K562 (cell line): ENCODE results near the gene TBC1D17. TPM values are rescaled to one million over a fixed set of nuclear protein-coding genes. Genes with fewer than 3 reads are reported as not detected.

Experiments used
- BRCA1 ChIP-seq, 2 experiments: fragments of 450-650 bp in 1 of 2; sonication (generic) in 1 of 2; formaldehyde crosslinking in 1 of 2; IDR thresholded peaks; 2 replicates each; pipeline versions ENCODE4 v1.5.0 to v1.6.1; 2017 to 2020; ENCODE audit warnings: mild to moderate bottlenecking in 1 of 2, missing genetic modification reagents in 1 of 2
- CBFA2T2 ChIP-seq: fragments of 450-650 bp; conservative IDR thresholded peaks from 2 replicates; pipeline ENCODE4 v1.6.1; 2017; ENCODE audit warnings: mild to moderate bottlenecking
- E2F1 ChIP-seq: sonication (generic); formaldehyde crosslinking; IDR thresholded peaks from 2 replicates; pipeline ENCODE4 v1.8.1; 2023; ENCODE audit warnings: mild to moderate bottlenecking, missing genetic modification reagents, moderate library complexity
- HEY1 ChIP-seq: fragments of 250-450 bp; sonication (Bioruptor Pico); IDR thresholded peaks from 2 replicates; pipeline ENCODE4 v1.5.0; 2020; ENCODE audit warnings: mild to moderate bottlenecking, moderate library complexity, borderline replicate concordance
- HMG20A ChIP-seq: fragments of 450-650 bp; formaldehyde crosslinking; conservative IDR thresholded peaks from 2 replicates; pipeline ENCODE4 v1.4.0; 2020; ENCODE audit warnings: mild to moderate bottlenecking, mixed read lengths
- HOMEZ ChIP-seq: fragments of 250-450 bp; sonication (Bioruptor Pico); IDR thresholded peaks from 2 replicates; pipeline ENCODE4 v1.4.0; 2020; ENCODE audit warnings: mild to moderate bottlenecking, moderate library complexity
- MEIS2 ChIP-seq: fragments of 450-650 bp; IDR thresholded peaks from 2 replicates; pipeline ENCODE4 v1.6.1; 2014; ENCODE audit warnings: mild to moderate bottlenecking; ENCODE audit not compliant: partially characterized antibody
- MIER1 ChIP-seq: fragments of 450-650 bp; IDR thresholded peaks from 2 replicates; pipeline ENCODE4 v1.6.1; 2016; ENCODE audit warnings: antibody characterized with exemption, mild to moderate bottlenecking, low read depth
- NRF1 ChIP-seq, 2 experiments: fragments of 450-650 bp; IDR thresholded peaks in 1 of 2; conservative IDR thresholded peaks in 1 of 2; 2 replicates each; pipeline ENCODE4 v1.6.1; 2014; ENCODE audit warnings: mild to moderate bottlenecking in 2 of 2
- PHF8 ChIP-seq: fragments of 200-600 bp; sonication (generic); IDR thresholded peaks from 2 replicates; pipeline ENCODE4 v1.6.1; 2012; ENCODE audit warnings: mixed run types, mild to moderate bottlenecking, inconsistent platforms, low read length, moderate library complexity, borderline replicate concordance
- STAT5A ChIP-seq: IDR thresholded peaks from 2 replicates; pipeline ENCODE4 v1.6.1; 2012; ENCODE audit warnings: low read length, inconsistent platforms, borderline replicate concordance
- YBX1 ChIP-seq: fragments of 450-650 bp; IDR thresholded peaks from 2 replicates; pipeline ENCODE4 v1.7.1; 2016; ENCODE audit warnings: mild to moderate bottlenecking
- ZBTB9 ChIP-seq: fragments of 450-650 bp; formaldehyde crosslinking; IDR thresholded peaks from 2 replicates; pipeline ENCODE4 v1.4.0; 2020; ENCODE audit warnings: mild to moderate bottlenecking, moderate library complexity
- ZNF324 ChIP-seq: fragments of 250-450 bp; sonication (Bioruptor Pico); IDR thresholded peaks from 2 replicates; pipeline ENCODE4 v1.4.0; 2020; ENCODE audit warnings: mild to moderate bottlenecking
- ZNF780A ChIP-seq: fragments of 250-450 bp; sonication (Bioruptor Pico); IDR thresholded peaks from 2 replicates; pipeline ENCODE4 v1.5.0; 2021; ENCODE audit warnings: mild to moderate bottlenecking
- polyA plus RNA-seq, 8 experiments: library from polyadenylated mRNA; depleted of rRNA in 4 of 8; stranded (reverse) in 5 of 8; unstranded in 3 of 8; fragments of >200 nt; fragmentation: Nextera tagmentation in 2 of 8; fragmentation: Illumina TruSeq in 1 of 8; extraction: Ambion mirVana in 2 of 8; extraction: Trizol in 1 of 8; gene quantifications; 2 replicates each; pipeline versions ENCODE4 v1.2.1 to v1.2.3, GENCODE V29; 2011 to 2014; ENCODE audit warnings: inconsistent platforms in 1 of 8, missing spikeins in 1 of 8
- total RNA-seq, 7 experiments: library from RNA; depleted of rRNA in 6 of 7; stranded (reverse); fragments of >200 nt in 6 of 7; fragmentation: Illumina TruSeq in 2 of 7; extraction: Trizol in 2 of 7; gene quantifications; 2 replicates each; pipeline versions ENCODE4 v1.2.1 to v1.2.3, GENCODE V29; 2011 to 2021; ENCODE audit warnings: low replicate concordance in 1 of 7
- TF ChIP-seq, protein P1 (sequence below), 3 experiments: IDR thresholded peaks in 2 of 3; conservative IDR thresholded peaks in 1 of 3; 2 replicates each; pipeline ENCODE4 v1.5.1; 2011 to 2012; ENCODE audit warnings: low read length in 3 of 3, mild to moderate bottlenecking in 3 of 3, control low read depth in 2 of 3, improper control_type of control experiment in 1 of 3, inconsistent platforms in 1 of 3, low read depth in 1 of 3, mixed read lengths in 1 of 3, moderate library complexity in 1 of 3; ENCODE audit not compliant: insufficient read depth in 2 of 3
- TF ChIP-seq, protein P2 (sequence below), 2 experiments: fragments of 250-450 bp in 1 of 2; fragments of 450-650 bp in 1 of 2; sonication (Bioruptor Pico) in 1 of 2; IDR thresholded peaks; 2 replicates each; pipeline versions ENCODE4 v1.6.1 to v1.8.0; 2016 to 2021; ENCODE audit warnings: mild to moderate bottlenecking in 2 of 2, moderate library complexity in 2 of 2, missing compliant biosample characterization in 1 of 2, missing genetic modification characterization in 1 of 2
- TF ChIP-seq, protein P3 (sequence below): sonication (generic); formaldehyde crosslinking; IDR thresholded peaks from 2 replicates; pipeline ENCODE4 v1.8.0; 2022; ENCODE audit warnings: mild to moderate bottlenecking, missing genetic modification reagents

Gene TBC1D17
- total and polyA plus RNA-seq, 9 of the 15 experiments (the other 6 are each of a cell fraction or from before 2014, with no cell fraction given), result 0.42 to 16.0 (median 3.8) TPM

DNA sequence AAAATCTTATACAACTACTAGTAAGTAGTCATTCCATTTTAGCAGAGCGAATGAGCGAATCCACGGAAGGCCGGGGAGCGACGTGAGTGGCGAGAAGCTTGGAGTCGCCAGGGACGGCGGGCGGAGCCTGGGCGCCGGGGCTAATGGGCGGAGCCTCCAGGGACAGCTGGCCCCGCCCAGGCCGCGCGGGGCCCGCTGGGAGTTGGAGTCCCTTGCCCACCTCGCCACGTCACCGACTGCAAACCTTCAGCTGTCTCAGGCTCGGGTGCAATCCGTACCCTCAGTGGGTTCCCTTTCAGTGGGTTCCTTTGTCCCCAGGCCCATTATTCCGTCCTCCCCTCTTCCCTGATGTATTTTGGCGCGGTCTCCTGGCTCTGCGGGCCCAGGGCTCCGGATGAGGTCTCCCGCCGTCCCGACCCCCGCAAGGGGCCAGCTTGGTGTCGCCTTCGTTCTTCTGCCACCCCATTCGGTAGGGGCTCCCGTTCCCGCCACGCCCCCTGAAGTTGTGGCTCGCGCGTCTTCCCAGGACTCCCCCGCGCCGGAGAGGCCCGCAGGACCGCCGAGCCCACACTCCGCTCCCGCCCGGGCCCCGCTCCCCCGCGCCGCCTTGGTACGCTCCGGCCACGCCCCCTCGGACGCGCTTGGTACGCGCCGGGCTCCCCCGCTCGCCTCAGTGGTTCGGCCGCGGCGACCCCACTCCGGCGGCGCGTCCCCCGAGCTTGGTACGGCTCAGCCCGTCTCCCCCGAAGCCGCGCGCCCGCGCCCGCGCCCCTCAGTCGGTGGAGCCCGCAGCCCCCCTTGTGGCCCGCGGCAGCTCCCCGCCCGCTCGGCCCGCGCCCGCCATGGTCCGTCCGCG, 26.8 kb upstream of the TBC1D17 start, which contains the start of gene PTOV1 (continued):
- TF ChIP-seq, protein P1, sequence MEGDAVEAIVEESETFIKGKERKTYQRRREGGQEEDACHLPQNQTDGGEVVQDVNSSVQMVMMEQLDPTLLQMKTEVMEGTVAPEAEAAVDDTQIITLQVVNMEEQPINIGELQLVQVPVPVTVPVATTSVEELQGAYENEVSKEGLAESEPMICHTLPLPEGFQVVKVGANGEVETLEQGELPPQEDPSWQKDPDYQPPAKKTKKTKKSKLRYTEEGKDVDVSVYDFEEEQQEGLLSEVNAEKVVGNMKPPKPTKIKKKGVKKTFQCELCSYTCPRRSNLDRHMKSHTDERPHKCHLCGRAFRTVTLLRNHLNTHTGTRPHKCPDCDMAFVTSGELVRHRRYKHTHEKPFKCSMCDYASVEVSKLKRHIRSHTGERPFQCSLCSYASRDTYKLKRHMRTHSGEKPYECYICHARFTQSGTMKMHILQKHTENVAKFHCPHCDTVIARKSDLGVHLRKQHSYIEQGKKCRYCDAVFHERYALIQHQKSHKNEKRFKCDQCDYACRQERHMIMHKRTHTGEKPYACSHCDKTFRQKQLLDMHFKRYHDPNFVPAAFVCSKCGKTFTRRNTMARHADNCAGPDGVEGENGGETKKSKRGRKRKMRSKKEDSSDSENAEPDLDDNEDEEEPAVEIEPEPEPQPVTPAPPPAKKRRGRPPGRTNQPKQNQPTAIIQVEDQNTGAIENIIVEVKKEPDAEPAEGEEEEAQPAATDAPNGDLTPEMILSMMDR (IDR thresholded peaks at IDR 0.05 in 2 of 3, conservative IDR thresholded peaks at IDR 0.05 in 1 of 3; ENCODE audit: insufficient read depth in 2 of 3, low read depth in 1 of 3, low read length in 3 of 3), result peak in 1 of 3 experiments; percentile 9; a peak in 1 of 6 replicates
- TF ChIP-seq HOMEZ (CRISPR knock-in tag), result no peak
- no peak for TF ChIP-seq HEY1 (CRISPR knock-in tag)
- no peak for TF ChIP-seq STAT5A
- TF ChIP-seq, protein P2, sequence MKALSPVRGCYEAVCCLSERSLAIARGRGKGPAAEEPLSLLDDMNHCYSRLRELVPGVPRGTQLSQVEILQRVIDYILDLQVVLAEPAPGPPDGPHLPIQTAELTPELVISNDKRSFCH (CRISPR knock-in tag; IDR thresholded peaks at IDR 0.05), result no peak
- TF ChIP-seq, protein P2 (tag; IDR thresholded peaks at IDR 0.05), result 0 out of 2 replicates have a peak, but pooled peaks have one; percentile 17
- TF ChIP-seq ZNF780A (CRISPR knock-in tag), result no peak
- no peak for TF ChIP-seq MIER1
- TF ChIP-seq, protein P3, sequence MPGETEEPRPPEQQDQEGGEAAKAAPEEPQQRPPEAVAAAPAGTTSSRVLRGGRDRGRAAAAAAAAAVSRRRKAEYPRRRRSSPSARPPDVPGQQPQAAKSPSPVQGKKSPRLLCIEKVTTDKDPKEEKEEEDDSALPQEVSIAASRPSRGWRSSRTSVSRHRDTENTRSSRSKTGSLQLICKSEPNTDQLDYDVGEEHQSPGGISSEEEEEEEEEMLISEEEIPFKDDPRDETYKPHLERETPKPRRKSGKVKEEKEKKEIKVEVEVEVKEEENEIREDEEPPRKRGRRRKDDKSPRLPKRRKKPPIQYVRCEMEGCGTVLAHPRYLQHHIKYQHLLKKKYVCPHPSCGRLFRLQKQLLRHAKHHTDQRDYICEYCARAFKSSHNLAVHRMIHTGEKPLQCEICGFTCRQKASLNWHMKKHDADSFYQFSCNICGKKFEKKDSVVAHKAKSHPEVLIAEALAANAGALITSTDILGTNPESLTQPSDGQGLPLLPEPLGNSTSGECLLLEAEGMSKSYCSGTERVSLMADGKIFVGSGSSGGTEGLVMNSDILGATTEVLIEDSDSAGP (CRISPR knock-in tag), result no peak
- TF ChIP-seq E2F1 (CRISPR knock-in tag), result peak; percentile 90
- TF ChIP-seq ZBTB9 (CRISPR knock-in tag), result peak; percentile 64; the same call in 1 of the 2 replicates
- no peak for TF ChIP-seq CBFA2T2
- TF ChIP-seq HMG20A (CRISPR knock-in tag), result no peak
- peak; percentile 95 for TF ChIP-seq PHF8
- no peak for TF ChIP-seq BRCA1 (IDR thresholded peaks at IDR 0.05)
- TF ChIP-seq BRCA1 (CRISPR knock-in tag; IDR thresholded peaks at IDR 0.05), result no peak
- peak; percentile 80 to 82 for TF ChIP-seq NRF1 (conservative IDR thresholded peaks at IDR 0.05 in 1 of 2, IDR thresholded peaks at IDR 0.05 in 1 of 2)
- no peak for TF ChIP-seq YBX1
- no peak for TF ChIP-seq ZNF324 (CRISPR knock-in tag)
- peak; percentile 15 for TF ChIP-seq MEIS2
